Measurements from ENCODE around the gene KIR3DL2.

DNA sequence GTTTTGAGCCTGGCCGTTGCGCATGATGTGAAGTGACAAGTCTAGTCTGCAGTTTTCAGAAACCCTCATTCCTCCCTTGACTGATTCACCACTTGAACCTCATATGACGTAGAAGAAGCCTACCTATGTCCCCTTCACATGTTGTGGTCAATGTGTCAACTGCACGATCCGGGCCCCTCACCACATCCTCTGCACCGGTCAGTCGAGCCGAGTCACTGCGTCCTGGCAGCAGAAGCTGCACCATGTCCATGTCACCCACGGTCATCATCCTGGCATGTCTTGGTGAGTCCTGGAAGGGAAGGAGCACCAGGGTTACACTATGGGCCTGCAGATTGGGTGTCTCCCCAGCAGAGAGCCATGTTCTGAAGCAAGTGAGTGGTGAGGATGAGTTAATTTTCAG lies 46.8 kb upstream of the KIR3DL2 start, which contains the start of gene KIR2DL4:
- TF ChIP-seq, protein P1, sequence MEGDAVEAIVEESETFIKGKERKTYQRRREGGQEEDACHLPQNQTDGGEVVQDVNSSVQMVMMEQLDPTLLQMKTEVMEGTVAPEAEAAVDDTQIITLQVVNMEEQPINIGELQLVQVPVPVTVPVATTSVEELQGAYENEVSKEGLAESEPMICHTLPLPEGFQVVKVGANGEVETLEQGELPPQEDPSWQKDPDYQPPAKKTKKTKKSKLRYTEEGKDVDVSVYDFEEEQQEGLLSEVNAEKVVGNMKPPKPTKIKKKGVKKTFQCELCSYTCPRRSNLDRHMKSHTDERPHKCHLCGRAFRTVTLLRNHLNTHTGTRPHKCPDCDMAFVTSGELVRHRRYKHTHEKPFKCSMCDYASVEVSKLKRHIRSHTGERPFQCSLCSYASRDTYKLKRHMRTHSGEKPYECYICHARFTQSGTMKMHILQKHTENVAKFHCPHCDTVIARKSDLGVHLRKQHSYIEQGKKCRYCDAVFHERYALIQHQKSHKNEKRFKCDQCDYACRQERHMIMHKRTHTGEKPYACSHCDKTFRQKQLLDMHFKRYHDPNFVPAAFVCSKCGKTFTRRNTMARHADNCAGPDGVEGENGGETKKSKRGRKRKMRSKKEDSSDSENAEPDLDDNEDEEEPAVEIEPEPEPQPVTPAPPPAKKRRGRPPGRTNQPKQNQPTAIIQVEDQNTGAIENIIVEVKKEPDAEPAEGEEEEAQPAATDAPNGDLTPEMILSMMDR (IDR thresholded peaks at IDR 0.05): no peak
- no peak for TF ChIP-seq POLR2A (IDR thresholded peaks at IDR 0.05)
- no peak for TF ChIP-seq POLR2AphosphoS5 (IDR thresholded peaks at IDR 0.05)
- TF ChIP-seq EP300 (IDR thresholded peaks at IDR 0.05): no peak

All from sigmoid colon (tissue), 4 donors.